Measurements from ENCODE around the gene KLHL18. TPM values are rescaled to one million over a fixed set of nuclear protein-coding genes. Genes with fewer than 3 reads are reported as not detected.
A peak's percentile ranks its signal among the peaks of the same experiment; 100 is the strongest.

KLHL18 gene
- total RNA-seq, 2 experiments from 2014 or later: 21.2 to 23.7 TPM

DNA sequence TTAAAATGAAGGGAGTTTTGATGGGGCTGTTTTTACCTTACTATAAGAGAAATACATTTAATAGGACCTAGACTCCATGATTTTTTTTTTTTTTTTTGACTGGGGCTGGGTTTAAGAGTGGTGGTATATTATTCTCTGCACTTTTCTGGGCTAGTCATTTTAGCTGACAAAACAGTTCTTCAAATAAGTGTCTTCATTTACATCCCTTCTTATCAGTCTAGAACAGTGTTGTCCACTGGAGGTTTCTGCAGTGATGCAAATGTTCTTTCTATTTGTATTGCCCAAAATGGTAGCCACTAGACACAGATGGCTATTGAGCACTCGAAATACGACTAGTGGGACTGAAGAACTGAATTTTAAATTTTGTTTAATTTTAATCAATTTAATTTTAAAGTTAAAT, 37.2 kb downstream of the KLHL18 start:
- H3K27ac Mint-ChIP-seq: no peak overlapping the region
- no peak for DNase-seq
- POLR2A ChIA-PET: no interaction called here
- no peak overlapping the region for H3K4me3 Mint-ChIP-seq
- H3K27me3 Mint-ChIP-seq: no peaks in the 10 kb centered on the region
- intact Hi-C loops (cut with micrococcal nuclease): loop anchor here (10.0 kb wide), 1 partner anchor 305 kb away; no protein-coding TSS in a partner anchor
- peaks cover 4% of the 10 kb centered on the region for H3K4me1 Mint-ChIP-seq (ENCODE audit: low read depth)
- CTCF ChIA-PET: no interaction called here
- H3K36me3 Mint-ChIP-seq: peaks cover 10% of the 10 kb centered on the region
- no peaks in the 10 kb centered on the region for H3K9me3 Mint-ChIP-seq

DNA sequence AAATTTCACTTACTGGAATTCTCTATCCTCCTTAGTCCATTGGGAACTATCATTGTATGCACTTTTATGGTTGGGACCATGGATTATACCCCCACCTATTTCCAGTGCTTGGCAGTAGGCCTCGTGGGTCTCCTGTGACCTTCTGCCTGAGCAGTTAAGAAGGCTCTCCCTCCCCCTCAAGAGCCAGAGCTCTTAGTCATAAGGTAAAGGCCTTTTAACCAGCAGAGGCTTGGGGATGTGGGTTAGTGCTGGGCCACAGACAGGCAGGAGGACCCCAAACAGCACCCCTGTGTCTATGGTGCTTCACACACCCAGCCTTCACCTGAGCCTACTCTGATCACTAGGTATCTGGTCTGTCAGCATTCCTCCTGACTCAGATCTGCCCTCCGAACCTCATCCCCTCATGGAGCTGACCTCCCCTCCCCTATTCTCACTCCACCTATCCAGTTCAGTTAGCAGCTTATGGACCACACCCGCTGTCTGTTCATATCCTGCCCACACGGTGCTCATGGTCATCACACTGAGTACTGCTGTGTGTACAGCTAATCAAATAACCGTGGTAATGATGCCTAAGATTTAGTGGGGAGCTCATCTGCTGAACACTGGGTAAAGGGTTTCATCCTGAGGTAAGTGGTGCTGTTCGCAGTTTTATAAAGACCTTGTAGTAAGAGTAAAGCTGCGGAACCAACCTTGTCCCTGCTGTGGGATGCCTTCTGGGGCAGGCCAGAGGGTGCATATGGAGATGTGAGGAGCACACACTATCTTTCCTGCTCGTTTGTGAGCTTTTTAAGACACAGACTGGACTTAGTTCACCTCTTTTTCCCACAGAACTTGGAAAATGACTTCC, 40.9 kb downstream of the KLHL18 start:
- intact Hi-C loops (cut with micrococcal nuclease): loop anchor here (2.0 to 10.0 kb wide), 3 partner anchors 159 to 457 kb away; partner anchors contain the start of gene SETD2
- no peak overlapping the region for H3K27ac Mint-ChIP-seq
- ChIA-PET POLR2A (no interaction called here), CTCF (interaction anchor here (0.6 to 2.6 kb wide), 12 partner anchors 10 to 457 kb away, joined by 3 to 19 read pairs (median 3); partner anchors contain the start of gene SETD2)
- DNase-seq: no peak
- no peaks in the 10 kb centered on the region for H3K9me3 Mint-ChIP-seq
- peaks cover 3% of the 10 kb centered on the region for H3K4me1 Mint-ChIP-seq (ENCODE audit: low read depth)
- H3K4me3 Mint-ChIP-seq: no peak overlapping the region
- H3K27me3 Mint-ChIP-seq: no peaks in the 10 kb centered on the region
- peaks cover 17% of the 10 kb centered on the region for H3K36me3 Mint-ChIP-seq

DNA sequence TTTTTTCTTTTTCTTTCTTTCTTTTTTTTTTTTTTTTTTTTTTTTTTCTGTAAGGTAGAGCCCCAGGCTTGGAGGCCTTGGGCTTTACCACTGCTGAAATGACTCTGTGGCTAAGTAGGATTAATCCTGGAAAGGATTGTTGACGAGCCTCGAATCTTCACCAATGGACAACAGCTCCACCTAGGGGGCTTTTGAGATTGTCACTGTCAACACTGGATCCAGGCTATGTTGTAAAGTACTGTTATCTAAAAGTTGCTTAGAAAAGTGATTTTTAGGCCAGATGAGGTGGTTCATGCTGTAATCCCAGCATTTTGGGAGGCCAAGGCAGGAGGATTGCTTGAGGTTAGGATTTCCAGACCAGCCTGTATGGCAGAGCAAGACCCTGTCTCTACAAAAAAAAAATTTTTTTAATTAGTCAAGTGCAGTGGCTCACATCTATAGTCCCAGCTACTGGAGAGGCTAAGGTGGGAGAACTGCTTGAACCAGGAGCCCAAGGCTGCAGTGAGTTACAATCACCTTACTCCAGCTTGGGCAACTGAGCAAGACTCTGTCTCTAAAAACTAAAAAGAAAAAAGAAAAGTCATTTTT, 41.6 kb downstream of the KLHL18 start:
- H3K4me1 Mint-ChIP-seq (ENCODE audit: low read depth): peaks cover 3% of the 10 kb centered on the region
- DNase-seq: peak; percentile 64
- no peaks in the 10 kb centered on the region for H3K9me3 Mint-ChIP-seq
- H3K27ac Mint-ChIP-seq: no peak overlapping the region
- POLR2A ChIA-PET: no interaction called here
- H3K36me3 Mint-ChIP-seq: peaks cover 18% of the 10 kb centered on the region
- no peaks in the 10 kb centered on the region for H3K27me3 Mint-ChIP-seq
- H3K4me3 Mint-ChIP-seq: no peak overlapping the region
- intact Hi-C loops (cut with micrococcal nuclease): loop anchor here (2.0 to 10.0 kb wide), 3 partner anchors 160 to 458 kb away; partner anchors contain the start of gene SETD2
- CTCF ChIA-PET: interaction anchor here (0.6 to 2.6 kb wide), 12 partner anchors 10 to 457 kb away, joined by 3 to 19 read pairs (median 3); partner anchors contain the start of gene SETD2

DNA sequence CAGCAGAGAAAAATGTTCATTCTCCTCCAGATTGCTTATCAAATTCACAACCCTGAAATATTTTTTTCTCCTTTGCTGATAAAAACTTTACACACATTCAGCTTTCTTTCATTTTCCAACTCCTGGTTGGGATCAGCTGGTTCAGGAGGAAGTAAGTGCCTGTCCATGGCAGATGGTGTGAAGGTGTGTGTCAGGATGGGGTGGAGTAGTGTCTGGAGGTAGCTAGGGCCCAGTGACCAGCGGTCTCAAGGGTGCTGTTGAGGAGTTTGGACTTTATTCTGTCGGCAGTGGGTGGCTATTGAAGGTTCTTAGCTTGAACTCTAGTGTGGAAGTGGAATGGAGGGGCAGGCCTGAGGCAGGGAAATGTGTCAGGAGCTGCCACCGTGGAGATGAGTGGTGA, 51.2 kb downstream of the KLHL18 start:
- ChIA-PET CTCF (interaction anchor here (1.1 kb wide), 1 partner anchor 10 kb away, joined by 3 read pairs; no protein-coding TSS in a partner anchor), POLR2A (no interaction called here)
- Mint-ChIP-seq H3K27me3 (no peaks in the 10 kb centered on the region), H3K27ac (no peak overlapping the region), H3K4me1 (ENCODE audit: low read depth) (no peaks in the 10 kb centered on the region), H3K9me3 (no peaks in the 10 kb centered on the region), H3K36me3 (peaks cover 36% of the 10 kb centered on the region), H3K4me3 (no peak overlapping the region)
- intact Hi-C loops (cut with micrococcal nuclease): no loop called here
- DNase-seq: no peak

DNA sequence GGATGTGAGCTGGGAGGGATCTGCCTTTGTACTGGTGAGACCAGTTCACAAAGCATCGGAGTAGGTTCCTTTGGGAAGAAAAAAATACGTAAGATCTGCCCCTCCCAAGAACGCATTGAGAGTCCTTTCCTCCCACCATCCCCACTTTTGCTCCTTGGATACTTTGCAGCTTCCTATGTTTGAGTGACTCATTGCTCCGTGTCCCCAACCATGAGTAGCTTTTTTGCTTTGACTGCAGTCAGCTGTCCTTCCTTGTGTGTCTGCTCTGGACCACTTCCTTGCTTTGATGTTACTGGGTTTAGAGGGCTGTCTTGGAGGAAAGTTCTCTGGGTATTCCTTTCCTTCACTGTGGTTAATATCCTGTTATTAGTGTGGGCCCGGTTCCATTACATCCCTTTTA, 54.9 kb downstream of the KLHL18 start:
- Mint-ChIP-seq H3K4me1 (ENCODE audit: low read depth) (no peaks in the 10 kb centered on the region), H3K27me3 (no peaks in the 10 kb centered on the region), H3K27ac (no peak overlapping the region), H3K36me3 (peaks cover 28% of the 10 kb centered on the region), H3K9me3 (no peaks in the 10 kb centered on the region), H3K4me3 (no peak overlapping the region)
- intact Hi-C loops (cut with micrococcal nuclease): no loop called here
- POLR2A ChIA-PET: no interaction called here
- CTCF ChIA-PET: no interaction called here
- no peak for DNase-seq

DNA sequence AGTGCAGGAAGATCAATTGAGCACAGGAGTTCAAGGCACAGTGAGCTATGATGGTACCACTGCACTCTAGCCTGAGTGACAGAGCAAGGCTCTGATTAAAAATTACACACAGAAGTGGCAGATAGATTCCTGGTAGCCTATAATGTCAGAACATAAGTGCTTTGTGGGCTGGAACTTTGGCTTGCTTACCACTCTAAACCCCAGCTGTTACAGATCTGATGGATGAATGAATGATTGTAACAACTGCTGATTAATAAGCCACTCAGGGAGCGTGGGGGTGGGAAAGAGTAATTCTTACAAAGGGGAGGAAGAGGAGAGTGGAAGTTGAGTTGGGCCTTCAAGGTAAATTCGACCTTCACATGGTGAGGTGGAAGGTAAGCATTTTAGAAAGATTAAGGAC, 57.2 kb downstream of the KLHL18 start:
- POLR2A ChIA-PET: no interaction called here
- intact Hi-C loops (cut with micrococcal nuclease): no loop called here
- Mint-ChIP-seq H3K27me3 (no peaks in the 10 kb centered on the region), H3K27ac (no peak overlapping the region), H3K9me3 (no peaks in the 10 kb centered on the region), H3K4me1 (ENCODE audit: low read depth) (no peaks in the 10 kb centered on the region), H3K36me3 (peaks cover 24% of the 10 kb centered on the region), H3K4me3 (no peak overlapping the region)
- CTCF ChIA-PET: no interaction called here
- DNase-seq: no peak

DNA sequence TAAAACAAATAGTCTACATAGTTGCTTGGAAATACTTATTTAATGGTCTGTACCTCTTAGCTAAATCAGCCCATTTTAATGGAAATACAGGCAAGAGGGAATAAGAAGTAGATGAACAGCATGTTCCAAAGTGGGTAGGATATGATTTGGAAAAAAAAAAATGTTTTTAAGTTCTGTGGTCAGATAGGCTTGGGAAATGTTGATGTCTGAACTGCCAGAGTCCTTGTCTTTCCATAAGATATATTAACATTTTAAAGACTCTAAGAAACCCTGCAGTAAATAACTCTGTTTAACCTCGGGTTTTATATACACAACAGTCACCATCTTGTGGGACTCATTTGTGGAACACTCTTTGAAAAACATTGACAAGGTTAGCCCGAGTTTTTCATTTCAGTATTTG, 58.1 kb downstream of the KLHL18 start:
- no peaks in the 10 kb centered on the region for H3K4me1 Mint-ChIP-seq (ENCODE audit: low read depth)
- no peak overlapping the region for H3K27ac Mint-ChIP-seq
- H3K36me3 Mint-ChIP-seq: peaks cover 23% of the 10 kb centered on the region
- H3K27me3 Mint-ChIP-seq: no peaks in the 10 kb centered on the region
- intact Hi-C loops (cut with micrococcal nuclease): no loop called here
- DNase-seq: no peak
- CTCF ChIA-PET: no interaction called here
- H3K9me3 Mint-ChIP-seq: no peaks in the 10 kb centered on the region
- no peak overlapping the region for H3K4me3 Mint-ChIP-seq
- POLR2A ChIA-PET: no interaction called here

DNA sequence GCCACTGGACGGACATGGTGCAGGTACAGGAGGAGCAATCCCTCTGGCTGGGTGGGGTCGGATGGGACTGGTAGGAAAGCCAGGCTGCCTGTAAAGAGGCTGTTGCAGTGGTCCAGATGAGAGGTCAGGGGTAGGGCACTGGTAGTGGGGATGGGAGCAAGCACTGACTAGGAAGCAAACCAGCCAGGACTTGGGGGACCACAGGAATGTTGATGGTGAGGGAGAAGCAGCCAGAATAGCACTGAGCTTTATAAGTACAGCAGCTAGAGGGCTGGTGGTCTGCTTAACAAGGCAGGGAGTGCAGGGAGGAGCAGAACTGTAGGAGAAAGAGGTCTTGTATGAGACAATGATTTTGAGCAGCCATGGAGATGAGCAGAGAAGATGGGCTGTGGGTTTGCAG, 59.4 kb downstream of the KLHL18 start:
- H3K27me3 Mint-ChIP-seq: no peaks in the 10 kb centered on the region
- no peaks in the 10 kb centered on the region for H3K9me3 Mint-ChIP-seq
- no peak overlapping the region for H3K4me3 Mint-ChIP-seq
- ChIA-PET CTCF (interaction anchor here (0.7 kb wide), 1 partner anchor 418 kb away, joined by 3 read pairs; no protein-coding TSS in a partner anchor), POLR2A (interaction anchor here (0.7 kb wide), 1 partner anchor 317 kb away, joined by 3 read pairs; no protein-coding TSS in a partner anchor)
- no peaks in the 10 kb centered on the region for H3K4me1 Mint-ChIP-seq (ENCODE audit: low read depth)
- H3K27ac Mint-ChIP-seq: no peak overlapping the region
- intact Hi-C loops (cut with micrococcal nuclease): no loop called here
- peaks cover 19% of the 10 kb centered on the region for H3K36me3 Mint-ChIP-seq
- DNase-seq: no peak

DNA sequence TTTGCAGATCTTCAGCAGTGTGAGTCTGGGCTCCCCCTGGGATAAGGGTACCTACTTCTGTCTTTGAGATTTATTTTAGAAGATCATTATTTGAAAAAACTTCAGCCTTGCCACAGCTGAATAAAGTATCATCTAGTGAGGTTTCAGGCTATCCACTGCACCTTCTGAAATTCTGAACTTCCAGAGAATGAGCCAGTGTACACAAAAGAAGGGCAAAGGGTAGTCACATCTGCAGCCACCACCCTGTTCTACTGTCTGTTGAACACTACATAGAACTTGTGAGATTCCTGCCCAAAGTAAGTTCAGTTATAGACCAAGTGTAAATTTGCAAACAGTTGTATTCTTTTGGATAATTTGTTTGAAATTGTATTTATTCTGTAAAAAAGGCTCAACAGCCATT, 60.1 kb downstream of the KLHL18 start:
- intact Hi-C loops (cut with micrococcal nuclease): no loop called here
- POLR2A ChIA-PET: interaction anchor here (0.7 kb wide), 1 partner anchor 318 kb away, joined by 3 read pairs; no protein-coding TSS in a partner anchor
- CTCF ChIA-PET: no interaction called here
- H3K27me3 Mint-ChIP-seq: no peaks in the 10 kb centered on the region
- no peak for DNase-seq
- no peaks in the 10 kb centered on the region for H3K4me1 Mint-ChIP-seq (ENCODE audit: low read depth)
- no peaks in the 10 kb centered on the region for H3K9me3 Mint-ChIP-seq
- H3K27ac Mint-ChIP-seq: no peak overlapping the region
- no peak overlapping the region for H3K4me3 Mint-ChIP-seq
- H3K36me3 Mint-ChIP-seq: peaks cover 14% of the 10 kb centered on the region

DNA sequence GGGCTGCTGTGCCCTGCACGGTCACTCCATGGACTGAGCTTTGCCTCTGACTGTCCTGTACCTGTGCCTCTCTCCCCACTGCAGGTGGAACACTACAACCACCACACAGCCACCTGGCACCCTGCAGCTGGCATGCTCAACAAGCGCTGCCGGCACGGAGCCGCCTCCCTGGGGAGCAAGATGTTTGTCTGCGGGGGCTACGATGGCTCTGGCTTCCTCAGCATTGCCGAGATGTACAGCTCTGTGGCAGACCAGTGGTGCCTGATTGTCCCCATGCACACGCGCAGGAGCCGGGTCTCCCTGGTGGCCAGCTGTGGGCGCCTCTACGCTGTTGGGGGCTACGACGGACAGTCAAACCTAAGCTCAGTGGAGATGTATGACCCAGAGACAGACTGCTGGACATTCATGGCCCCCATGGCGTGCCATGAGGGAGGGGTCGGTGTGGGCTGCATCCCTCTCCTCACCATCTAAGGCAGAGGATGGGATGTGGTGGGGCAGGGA, 60.8 kb downstream of the KLHL18 start:
- peaks cover 9% of the 10 kb centered on the region for H3K36me3 Mint-ChIP-seq
- no peak overlapping the region for H3K4me3 Mint-ChIP-seq
- CTCF ChIA-PET: no interaction called here
- POLR2A ChIA-PET: interaction anchor here (0.6 kb wide), 1 partner anchor 15 kb away, joined by 3 read pairs; no protein-coding TSS in a partner anchor
- no peaks in the 10 kb centered on the region for H3K27me3 Mint-ChIP-seq
- no peak overlapping the region for H3K27ac Mint-ChIP-seq
- no peaks in the 10 kb centered on the region for H3K9me3 Mint-ChIP-seq
- intact Hi-C loops (cut with micrococcal nuclease): no loop called here
- no peaks in the 10 kb centered on the region for H3K4me1 Mint-ChIP-seq (ENCODE audit: low read depth)
- DNase-seq: no peak

DNA sequence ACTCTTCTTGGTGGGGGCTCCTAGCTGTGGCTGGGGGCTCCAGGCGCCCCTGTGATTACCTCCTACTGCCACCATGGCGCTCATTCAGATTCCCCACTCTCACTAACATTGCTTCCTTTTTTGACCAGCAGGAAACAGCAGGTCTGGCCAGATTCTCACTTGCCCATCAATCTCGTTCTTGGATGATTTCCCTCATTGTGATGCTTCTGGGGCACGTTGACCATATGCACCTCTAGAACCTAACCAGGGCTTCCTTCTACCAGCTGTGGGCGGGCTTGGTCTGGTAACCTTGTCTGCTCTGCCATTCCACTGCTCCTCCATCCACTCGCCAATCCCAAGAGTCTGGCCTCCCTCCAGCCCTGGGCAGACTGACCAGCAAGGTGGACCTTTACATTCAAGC, 62.2 kb downstream of the KLHL18 start:
- H3K4me1 Mint-ChIP-seq (ENCODE audit: low read depth): no peaks in the 10 kb centered on the region
- ChIA-PET POLR2A (no interaction called here), CTCF (no interaction called here)
- H3K27ac Mint-ChIP-seq: no peak overlapping the region
- no peaks in the 10 kb centered on the region for H3K27me3 Mint-ChIP-seq
- H3K9me3 Mint-ChIP-seq: no peaks in the 10 kb centered on the region
- intact Hi-C loops (cut with micrococcal nuclease): no loop called here
- H3K4me3 Mint-ChIP-seq: no peak overlapping the region
- DNase-seq: no peak
- H3K36me3 Mint-ChIP-seq: peaks cover 7% of the 10 kb centered on the region

DNA sequence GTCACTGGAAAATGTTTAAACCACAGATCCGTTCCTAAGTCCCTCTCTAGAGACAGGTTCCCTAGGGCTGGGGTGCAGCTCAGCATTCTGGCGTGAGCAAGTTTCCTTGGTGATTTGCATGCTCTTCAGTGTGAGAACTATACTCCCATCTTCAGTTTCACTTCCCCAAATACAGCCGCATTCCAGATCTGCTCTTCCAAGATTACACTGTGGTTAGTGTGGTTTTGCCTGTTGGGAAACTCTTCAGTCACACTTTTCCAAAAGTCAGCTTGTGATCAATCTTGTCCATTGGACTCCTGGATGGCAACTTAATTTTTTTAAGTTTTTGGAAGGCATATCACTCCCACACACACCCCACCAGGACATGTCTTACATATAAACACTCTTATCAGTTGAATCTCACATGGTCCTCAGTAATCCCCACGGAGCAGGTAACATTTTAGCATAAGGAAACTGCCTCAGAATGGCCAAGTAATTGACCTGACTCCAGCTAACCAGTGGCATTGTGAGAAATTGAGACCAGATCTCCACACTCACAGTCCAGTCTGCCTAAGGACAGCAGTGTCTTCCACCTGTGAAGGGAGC, 64.6 kb downstream of the KLHL18 start:
- Mint-ChIP-seq H3K9me3 (no peaks in the 10 kb centered on the region), H3K36me3 (peaks cover 7% of the 10 kb centered on the region), H3K4me3 (no peak overlapping the region), H3K27me3 (no peaks in the 10 kb centered on the region), H3K27ac (no peak overlapping the region), H3K4me1 (ENCODE audit: low read depth) (no peaks in the 10 kb centered on the region)
- ChIA-PET CTCF (no interaction called here), POLR2A (no interaction called here)
- intact Hi-C loops (cut with micrococcal nuclease): no loop called here
- DNase-seq: no peak

Measured in activated CD4-positive, alpha-beta memory T cell treated with anti-CD3 and anti-CD28 coated beads for 36 hours (primary cell).